SK-N-SH treated with all-trans-retinoic acid at 6 μM for 48 hours (cell line): ENCODE data around the gene DLG1.

Experiments
- GLIS3 ChIP-seq: fragments of 250-450 bp; sonication (Bioruptor Pico); IDR thresholded peaks from 2 replicates; pipeline ENCODE4 v1.5.0; 2020; ENCODE audit warnings: mild to moderate bottlenecking, moderate library complexity
- PPARA ChIP-seq: fragments of 250-450 bp; sonication (Bioruptor Pico); IDR thresholded peaks from 2 replicates; pipeline ENCODE4 v1.5.0; 2020; ENCODE audit warnings: mild to moderate bottlenecking, borderline replicate concordance
- TCF4 ChIP-seq: fragments of 250-450 bp; sonication (Bioruptor Pico); IDR thresholded peaks from 2 replicates; pipeline ENCODE4 v1.8.0; 2021; ENCODE audit warnings: mild to moderate bottlenecking, moderate library complexity, borderline replicate concordance
- ZFP30 ChIP-seq: fragments of 450-650 bp; formaldehyde crosslinking; IDR thresholded peaks from 2 replicates; pipeline ENCODE4 v1.5.0; 2022; ENCODE audit warnings: mild to moderate bottlenecking, moderate library complexity
- TF ChIP-seq, protein P1 (sequence below): fragments of 250-450 bp; sonication (Bioruptor Pico); IDR thresholded peaks from 2 replicates; pipeline ENCODE4 v1.8.0; 2020; ENCODE audit warnings: mild to moderate bottlenecking, moderate library complexity, borderline replicate concordance

- TF ChIP-seq PPARA (CRISPR knock-in tag) (no peak), GLIS3 (CRISPR knock-in tag) (no peak), ZFP30 (CRISPR knock-in tag) (no peak), TCF4 (CRISPR knock-in tag) (no peak)
- TF ChIP-seq, protein P1, sequence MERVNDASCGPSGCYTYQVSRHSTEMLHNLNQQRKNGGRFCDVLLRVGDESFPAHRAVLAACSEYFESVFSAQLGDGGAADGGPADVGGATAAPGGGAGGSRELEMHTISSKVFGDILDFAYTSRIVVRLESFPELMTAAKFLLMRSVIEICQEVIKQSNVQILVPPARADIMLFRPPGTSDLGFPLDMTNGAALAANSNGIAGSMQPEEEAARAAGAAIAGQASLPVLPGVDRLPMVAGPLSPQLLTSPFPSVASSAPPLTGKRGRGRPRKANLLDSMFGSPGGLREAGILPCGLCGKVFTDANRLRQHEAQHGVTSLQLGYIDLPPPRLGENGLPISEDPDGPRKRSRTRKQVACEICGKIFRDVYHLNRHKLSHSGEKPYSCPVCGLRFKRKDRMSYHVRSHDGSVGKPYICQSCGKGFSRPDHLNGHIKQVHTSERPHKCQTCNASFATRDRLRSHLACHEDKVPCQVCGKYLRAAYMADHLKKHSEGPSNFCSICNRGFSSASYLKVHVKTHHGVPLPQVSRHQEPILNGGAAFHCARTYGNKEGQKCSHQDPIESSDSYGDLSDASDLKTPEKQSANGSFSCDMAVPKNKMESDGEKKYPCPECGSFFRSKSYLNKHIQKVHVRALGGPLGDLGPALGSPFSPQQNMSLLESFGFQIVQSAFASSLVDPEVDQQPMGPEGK = no peak
Observed at GRCh38 chr3:197281849-197282248, 16.6 kb downstream of the DLG1 start.
